LNCaP clone FGC (cell line): Measurements from ENCODE around the gene PRM1.

Experiments used
- DNase-seq: peaks from one replicate; pipeline ENCODE4 v3.0.0-alpha.2; 2011; ENCODE audit warnings: low read depth
- H3K4me3 ChIP-seq: 2 replicates; pipeline ENCODE4 v1.5.1; 2011; ENCODE audit warnings: mild to moderate bottlenecking, low read depth, low read length, control low read depth
- CTCF ChIP-seq: IDR thresholded peaks from 2 replicates; pipeline ENCODE4 v1.5.1; 2012; ENCODE audit warnings: mild to moderate bottlenecking; ENCODE audit not compliant: control insufficient read depth, insufficient read depth; ENCODE audit errors: extremely low read depth

PRM1 gene

GRCh38 chr16:11232852-11233726 is 48.0 kb downstream of the PRM1 start:
- DNase-seq = no peak
- no peak overlapping the region for H3K4me3 ChIP-seq
- no peak for TF ChIP-seq CTCF

GRCh38 chr16:11232302-11232851 is 48.8 kb downstream of the PRM1 start:
- no peak overlapping the region for H3K4me3 ChIP-seq
- TF ChIP-seq CTCF = no peak
- no peak for DNase-seq

GRCh38 chr16:11231367-11231970 is 49.7 kb downstream of the PRM1 start:
- no peak overlapping the region for H3K4me3 ChIP-seq
- no peak for DNase-seq
- TF ChIP-seq CTCF = no peak
